Epidermal melanocyte (primary cell): Measurements from ENCODE around the gene NBEAL2.
"Not testable (repeated sequence)": the region's sequence is repeated elsewhere in the genome, so short reads cannot be mapped to it uniquely, and the experiment has no call there.

Experiments
- DNase-seq: peaks from one replicate; pipeline ENCODE4 v3.0.0; 2011; ENCODE audit warnings: low spot score; ENCODE audit not compliant: insufficient read length

Gene NBEAL2

DNA sequence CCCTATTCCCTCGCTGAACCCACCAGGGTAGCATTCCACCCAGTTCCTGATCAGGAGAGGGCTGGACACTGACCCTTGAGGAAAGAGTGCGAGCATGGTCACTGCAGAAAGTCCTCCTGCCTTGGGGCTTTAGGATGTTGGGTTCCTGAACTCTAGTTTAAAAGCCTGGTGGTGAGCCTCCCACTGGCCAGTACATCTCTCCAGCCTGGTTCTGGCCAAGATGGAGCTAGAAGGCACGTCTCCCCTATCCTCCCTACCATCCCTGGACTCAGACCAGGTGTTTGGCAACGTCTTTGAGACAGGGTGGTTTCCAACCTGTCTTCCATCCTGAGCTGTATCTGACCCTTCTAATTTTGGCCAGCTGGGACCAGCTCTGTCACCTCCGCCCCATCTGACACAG is 31.4 kb downstream of the NBEAL2 start:
- no peak for DNase-seq

DNA sequence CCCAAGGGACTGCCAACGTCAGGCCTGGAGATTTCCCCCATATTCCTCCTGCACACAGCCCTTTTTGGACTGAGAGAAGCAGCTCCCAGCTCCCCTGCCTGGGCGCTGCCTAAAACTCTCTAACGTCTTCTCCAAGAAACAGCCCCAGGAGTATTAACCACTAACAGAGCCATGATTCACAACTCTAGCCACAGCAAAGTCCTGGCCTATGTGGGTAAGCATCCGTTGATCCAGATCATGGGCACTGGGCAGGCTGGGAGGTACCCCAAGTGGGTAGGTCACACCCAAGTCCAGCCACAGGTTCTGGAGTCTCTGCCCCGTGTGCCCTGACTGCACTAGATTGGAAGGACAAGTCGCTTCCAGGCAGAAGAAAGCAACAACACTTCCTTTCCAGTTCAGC is 31.9 kb downstream of the NBEAL2 start:
- no peak for DNase-seq

DNA sequence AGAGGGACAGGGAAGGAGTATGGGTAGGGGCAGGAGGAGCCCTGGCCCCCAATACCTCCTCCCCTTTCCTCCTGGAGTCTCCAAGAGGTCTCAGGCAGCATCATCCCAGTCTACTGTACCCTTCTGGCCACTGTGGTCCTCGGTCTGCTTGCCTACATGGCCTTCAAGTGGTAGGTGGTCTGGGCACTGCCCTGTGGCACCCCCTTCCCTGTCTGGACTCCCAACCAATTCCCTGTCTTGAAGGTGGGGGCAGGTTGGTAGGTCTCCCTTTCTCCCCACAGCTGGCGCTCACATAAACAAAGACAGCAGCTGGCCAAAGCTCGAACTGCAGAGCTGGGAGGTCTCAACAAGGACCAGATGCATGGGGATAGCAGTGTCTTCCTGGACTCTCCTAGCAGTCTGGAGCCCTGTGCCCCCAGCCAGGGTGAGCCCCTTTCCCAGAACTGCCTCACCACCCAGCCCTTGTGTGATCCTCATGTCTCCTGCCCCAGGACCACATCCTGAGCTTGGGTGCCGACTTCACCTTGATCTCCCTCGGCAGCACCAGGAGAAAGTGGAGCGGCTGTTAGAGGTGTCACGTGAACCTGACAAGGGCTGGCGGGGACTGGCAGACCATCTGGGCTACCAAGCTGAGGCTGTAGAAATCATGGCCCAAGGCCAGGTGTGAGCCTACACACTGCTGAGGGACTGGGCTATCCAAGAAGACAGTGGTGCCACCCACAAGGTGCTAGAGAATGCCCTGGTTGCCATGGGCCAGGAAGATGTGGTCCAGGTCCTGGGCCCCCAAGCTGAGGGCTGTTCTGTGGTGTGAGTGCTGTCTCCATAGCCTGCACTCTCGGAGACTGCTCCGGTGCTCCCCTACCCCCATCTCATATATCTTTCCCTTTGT is 33.1 kb downstream of the NBEAL2 start:
- no peak for DNase-seq

DNA sequence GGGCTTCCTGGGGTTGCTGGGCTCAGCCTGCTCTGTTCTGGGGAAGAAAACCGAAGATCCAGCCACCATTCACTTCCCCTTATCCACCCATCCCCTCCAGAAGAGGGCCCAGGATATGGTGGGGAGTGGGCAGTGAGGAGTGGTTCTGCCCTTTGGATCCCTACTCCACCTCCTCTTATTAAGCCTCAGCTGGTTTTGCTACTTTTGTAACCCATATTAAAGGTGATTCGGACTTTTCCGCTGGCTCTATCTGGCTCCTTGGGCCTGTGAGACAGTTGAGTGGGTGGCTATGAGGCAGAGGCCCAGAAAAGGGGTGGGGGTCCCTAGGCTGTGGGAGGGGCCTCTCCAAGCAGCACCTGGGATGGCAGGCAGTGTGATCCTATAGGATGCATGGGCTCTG is 33.8 kb downstream of the NBEAL2 start:
- DNase-seq = no peak

DNA sequence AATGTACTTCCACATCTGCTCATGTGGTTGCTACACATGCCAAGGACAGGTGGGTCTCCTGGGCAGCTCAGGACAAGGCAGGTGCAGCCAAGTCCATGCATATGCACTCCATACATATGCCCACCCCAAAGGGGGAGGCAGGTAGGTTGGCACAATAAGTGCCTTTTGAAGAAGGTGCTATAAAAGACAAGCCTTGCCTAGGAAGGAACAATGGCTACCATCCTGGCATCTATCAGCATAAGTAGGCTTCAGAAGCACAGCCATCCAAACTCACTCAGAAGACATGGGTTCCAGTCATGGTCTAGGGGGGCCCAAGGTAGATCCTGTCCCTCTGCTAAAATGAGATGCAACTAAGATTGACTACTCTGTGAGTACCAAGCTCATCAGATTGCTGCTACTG is 34.6 kb downstream of the NBEAL2 start:
- no peak for DNase-seq

DNA sequence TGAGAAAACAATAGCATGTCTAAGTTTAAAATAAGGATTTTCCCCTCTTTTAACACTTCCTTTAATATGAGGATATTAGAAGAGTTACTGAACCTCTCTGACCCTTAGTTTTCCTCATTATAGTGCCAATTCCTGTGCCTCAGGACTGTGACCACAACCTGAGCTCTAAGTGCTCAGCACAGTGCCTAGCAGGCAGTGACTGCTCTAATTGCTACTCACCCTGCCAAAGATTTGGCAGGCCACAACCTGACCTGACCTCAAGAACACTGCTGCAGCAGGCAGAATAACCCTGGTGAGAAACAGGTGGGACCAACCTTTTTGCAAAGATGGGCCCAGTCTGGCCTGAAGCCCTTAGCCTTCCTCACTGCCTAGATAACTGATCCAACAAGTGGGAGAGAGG is 35.7 kb downstream of the NBEAL2 start:
- DNase-seq = no peak

DNA sequence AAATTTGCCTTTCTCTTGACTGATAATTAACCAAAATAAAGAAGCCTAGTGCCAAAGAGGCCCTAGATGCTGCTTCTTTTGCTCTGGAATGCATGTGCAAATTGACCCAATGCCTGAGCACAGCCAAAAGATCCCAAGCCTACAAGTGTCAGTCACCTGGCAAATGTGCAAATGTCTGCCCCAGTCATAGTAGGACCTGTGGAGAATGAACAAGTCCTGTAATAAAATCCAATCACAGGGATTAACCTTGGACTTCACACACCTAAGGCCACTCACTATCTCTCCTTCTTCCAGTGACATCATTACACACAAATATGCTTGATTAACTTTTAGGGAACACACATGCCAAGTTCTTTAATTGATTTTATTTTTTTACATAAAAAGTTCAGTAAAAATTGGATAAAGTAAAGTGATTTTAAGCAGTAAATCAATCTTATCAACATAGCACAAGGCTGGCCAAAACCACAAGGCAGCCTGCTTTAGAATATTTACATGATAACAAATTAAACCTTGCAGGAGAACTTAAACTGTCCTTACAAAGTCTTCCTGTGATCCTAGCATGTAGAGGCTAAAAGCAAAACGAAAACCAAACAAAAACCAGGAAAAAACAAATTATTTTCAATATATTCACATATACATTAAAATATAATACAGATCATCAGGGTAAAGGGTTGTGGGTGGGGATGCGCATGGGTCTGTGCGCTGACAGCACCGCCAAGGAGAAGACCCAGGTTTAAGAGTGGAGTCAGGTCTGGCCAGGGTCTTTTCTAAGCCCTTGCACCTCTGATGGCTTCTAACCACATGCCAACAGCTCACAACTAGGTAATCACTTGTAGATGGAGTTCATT is 36.8 kb downstream of the NBEAL2 start:
- DNase-seq = no peak

DNA sequence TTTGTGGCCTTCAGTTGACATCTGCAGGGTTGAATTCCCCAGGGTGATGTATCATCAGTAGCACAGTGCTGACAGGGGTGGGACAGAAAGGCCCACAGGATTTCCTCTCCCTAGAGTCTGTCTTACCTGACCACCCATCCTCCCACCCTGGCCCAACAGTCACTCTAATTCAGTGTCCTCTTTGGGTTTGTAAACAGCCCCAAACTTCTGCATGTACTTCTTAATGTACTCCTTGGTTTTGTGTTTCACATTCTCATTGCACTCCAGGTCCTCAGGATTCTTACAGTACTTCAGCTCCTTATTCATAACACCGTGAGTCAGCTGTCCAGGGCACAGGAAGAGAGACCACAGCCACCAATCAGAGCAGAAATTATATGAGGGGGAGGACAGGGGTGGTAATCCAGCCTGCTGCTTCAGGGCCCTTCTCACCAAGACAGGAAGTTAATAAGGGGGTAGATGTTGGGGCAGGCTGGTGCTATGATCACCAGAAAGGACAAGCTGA is 37.5 kb downstream of the NBEAL2 start:
- no peak for DNase-seq

DNA sequence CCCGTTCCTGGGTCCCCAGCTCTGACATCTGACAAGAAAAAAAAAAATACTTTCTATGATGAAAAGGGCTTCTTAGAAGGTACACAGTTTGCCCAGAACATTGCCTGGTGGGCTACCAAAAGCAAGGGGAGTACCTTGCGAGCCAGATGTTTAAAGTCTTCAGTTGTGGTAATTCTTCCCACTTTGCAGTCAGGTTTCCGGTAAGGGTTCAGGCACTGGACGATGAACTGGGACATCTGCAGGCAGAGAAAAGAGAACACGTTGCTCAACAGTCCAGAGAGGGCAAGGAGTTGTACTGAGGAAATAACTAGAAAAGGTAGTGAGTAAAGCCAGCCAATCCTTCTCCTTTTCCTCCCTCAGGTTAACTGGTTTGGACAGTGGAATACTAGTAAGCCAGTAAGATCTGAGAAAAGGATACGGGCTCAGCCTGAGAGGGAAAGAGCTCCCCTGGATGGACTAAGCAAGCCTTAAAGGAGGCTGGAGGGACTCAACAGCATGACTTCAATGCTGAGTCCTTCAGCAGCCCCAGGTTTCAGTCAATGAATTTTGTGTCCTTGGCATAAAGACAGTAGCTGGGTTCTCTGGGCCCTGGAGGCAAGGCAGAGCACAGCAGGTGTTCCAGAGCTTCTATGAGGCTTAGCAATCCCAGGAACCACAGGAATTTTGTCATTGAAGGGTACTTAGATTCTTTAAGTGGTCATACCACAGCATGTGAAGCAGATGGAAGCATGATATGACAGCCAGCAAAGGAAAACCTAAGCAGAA is 38.2 kb downstream of the NBEAL2 start:
- DNase-seq = no peak

DNA sequence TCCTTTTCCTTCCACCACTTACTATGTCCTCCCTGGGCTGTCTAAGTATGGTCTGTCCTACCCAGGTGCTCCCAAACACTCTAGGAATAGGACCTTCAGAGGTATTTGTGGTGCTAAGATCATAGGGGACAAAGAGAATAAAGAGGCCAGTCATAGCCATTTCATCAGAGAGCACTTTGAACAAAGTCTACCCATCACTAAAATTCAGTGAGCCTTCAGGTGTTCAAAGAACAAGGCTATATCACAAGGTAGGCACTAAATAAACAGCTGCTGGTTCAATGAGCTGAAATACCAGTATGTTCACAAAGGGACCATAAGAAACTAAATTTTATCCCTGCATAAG is 38.8 kb downstream of the NBEAL2 start:
- DNase-seq = no peak

DNA sequence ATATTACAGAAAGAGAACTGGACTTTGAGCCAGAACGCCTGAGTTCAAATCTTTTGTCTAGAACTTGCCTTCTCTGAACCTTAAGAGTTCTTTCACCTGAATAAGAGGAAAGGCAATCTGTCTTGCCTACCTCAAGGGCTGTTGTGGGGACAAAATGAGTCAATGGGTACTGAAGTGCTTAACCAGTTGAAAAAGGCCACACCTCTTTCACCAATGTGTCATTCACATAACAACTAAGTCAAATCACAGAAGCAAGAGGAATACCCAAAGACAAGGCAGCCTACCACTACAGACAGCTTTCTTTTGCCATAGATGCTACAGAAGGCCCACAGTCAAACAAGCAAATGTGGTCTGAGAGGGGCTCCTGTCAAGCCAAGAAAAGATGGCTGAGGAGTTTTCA is 39.7 kb downstream of the NBEAL2 start:
- no peak for DNase-seq

DNA sequence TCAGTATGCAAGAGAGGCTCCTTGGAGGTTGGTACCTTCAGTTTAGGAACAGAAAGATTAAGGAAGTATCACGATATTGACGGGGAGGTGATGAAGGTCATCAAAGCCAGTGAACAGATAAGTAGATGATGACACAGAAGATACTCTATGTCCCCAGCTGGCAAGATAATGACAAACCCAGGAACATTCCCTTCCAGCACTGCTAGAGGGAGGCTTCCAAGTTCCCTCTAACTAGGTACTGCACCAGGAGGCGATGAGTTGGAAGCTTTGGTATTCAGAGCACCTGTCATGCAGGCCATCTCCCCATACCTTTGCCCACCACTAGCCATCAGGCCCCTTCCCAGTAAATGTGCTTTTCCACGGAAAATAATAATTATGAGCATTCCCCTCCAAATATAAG is 40.8 kb downstream of the NBEAL2 start:
- no peak for DNase-seq

DNA sequence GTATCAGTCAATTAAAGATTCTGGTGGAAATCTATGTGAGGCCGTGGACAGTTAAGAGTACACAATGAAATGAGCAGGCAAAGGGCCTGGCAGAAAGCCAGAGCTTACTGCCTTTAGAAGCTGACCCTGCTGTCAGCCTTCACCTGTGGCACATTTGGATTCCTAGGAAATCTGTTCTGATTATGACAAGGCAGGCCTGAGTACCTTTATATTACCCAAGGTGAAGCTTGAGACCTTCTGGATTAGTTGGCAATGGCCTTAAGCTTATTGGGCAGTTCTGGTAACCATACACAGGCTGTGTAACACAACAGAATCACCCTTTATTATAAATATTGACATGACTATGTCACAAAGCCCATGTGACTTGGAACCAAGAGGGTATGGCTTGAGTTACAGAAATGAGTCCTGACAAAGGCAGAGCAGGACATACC is 43.2 kb downstream of the NBEAL2 start:
- DNase-seq = no peak

DNA sequence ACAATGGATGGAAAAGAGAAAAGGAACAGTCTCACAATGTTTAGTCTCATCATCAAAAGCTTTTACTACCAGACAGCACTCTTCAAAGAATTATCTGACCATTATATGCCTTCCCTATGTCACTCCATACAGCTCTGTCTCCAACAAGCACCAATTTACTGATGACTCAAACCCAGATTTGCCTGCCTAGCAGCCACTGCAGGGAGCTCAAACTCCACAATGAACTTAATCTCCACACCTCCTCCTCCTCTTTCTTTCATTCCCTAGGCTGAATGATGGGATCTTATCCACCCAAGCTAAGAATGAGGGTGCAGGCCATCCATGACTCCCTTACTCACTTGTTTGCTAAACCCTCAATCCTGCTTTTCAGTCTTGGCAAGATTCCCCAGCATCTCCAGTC is 45.5 kb downstream of the NBEAL2 start:
- no peak for DNase-seq

DNA sequence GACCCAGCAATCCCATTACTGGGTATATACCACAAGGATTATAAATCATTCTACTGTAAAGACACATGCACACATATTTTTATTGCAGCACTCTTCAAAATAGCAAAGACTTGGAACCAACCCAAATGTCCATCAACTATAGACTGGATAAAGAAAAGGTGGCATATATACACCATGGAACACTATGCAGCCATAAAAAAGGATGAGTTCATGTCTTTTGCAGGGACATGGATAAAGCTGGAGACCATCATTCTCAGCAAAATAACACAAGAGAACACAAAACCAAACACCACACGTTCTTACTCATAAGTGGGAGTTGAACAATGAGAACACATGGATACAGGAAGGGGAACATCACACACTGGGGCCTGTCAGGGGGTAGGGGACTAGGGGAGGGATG is 47.0 kb downstream of the NBEAL2 start:
- not testable (repeated sequence) for DNase-seq

DNA sequence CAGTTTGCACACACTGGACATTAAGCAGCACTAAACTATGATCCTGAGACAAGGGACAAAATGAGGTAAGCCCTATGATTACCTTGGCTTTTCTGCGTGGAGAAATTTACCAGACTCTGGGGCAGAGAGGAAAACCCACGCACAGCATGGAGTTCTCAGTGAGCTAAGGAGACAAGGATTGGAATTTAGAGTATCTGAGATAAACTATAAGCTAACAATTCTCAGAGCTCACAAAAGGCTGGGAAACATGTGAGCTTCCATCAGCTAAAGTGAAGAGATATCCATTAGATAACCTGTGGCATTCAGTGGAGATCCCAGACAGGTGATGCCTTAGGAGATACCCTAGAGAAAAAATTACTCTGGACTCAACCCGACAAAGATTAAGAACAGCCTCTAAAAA is 48.7 kb downstream of the NBEAL2 start:
- DNase-seq = no peak

DNA sequence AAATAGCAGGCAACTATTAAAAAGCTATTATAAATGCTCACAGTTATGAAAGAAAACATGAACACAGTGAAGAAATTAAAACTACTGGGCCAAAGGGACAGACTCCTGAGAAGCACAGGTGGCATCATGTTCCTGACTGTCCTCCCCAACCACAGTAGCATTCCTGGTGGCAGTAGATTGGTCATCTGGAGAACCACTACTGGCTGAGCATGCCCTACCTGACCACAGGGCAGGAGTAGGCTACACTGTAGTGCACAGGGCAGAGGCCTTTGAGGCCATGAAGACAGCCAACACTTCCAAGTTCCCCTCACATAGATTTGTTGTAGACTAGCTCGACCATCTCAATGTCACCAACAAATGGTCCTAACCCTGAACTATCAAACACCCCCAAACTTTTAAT is 49.2 kb downstream of the NBEAL2 start:
- no peak for DNase-seq

DNA sequence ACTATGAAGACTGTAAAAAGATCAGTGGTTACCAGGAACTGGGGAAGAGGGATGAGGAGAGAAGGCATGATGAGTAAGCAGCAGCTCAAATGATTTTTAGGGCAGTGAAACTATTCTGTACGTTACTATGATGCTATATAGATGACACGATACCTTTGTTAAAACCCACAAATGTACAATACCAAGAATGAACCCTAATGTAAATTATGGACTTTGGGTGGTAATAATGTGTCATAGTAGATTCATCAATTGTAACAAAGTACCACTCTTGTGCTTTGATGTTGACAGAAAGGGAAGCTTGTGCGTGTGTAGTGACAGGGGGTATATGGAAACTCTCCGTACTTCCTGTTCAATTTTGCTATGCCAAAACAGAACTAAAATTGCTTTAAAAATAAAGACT is 51.6 kb downstream of the NBEAL2 start:
- DNase-seq = not testable (repeated sequence)

DNA sequence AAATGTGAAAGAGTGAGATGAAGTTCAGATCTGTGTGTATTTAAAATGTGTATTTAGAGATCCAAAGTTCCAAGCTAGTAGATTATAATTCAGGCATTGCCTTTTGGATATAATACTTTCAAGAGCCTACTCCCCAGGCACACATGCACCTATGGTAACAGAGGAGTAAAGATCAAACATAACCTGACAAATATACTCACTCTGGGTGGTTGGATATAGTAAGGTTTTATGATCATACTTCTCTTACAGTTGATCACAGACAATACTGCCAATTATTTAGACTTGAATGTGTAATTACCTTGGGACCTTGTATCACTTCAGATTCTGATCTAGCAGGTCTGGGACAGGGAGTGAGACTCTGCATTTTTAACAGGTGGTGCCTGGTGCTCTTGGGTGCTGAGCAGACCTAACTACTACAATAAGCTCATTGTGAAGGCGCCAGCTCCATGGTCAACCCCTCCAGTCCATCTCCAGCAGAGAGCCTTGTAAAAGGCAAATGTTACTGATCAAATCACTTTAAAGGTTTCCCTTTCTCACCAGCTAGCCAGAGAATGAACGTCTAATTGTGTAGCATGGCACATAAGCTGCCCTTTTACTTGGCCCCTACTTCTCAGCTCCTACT is 55.5 kb downstream of the NBEAL2 start:
- no peak for DNase-seq

DNA sequence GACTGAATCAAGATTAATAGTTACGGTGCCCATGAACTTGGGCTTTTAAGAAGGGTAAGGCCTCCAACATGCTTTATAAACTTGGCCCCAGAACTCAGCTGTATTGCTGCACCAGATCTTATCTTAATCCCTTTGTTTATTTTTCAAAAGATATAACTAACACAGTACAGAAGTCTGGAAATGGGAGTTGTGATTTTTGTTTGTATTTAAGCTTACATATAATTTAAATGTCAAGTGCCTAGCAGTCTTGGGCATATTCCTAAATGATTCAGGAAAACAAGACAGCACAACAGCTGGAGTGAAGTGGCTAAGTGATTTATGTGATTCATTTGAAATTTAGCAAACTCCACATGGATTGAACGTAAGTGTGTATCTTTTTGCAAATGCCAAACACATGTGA is 56.2 kb downstream of the NBEAL2 start:
- DNase-seq = no peak

DNA sequence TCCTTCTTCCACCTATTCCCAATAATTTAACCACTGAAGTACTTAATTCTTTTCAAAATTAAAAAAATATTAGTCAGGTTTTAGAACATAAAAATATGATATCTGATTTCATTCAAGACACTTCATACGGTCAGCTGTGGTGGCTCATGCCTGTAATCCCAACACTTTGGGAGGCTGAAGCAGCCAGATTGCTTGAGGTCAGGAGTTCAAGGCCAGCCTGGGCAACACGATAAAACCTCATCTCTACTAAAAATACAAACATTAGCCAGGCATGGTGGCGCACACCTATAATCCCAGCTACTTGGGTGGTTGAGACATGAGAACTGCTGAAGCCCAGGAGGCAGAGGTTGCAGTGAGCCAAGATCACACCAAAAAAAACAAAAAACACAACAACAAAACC is 56.7 kb downstream of the NBEAL2 start:
- DNase-seq = no peak
